ENCODE results near the gene POLR1G. TPM values are rescaled to one million over a fixed set of nuclear protein-coding genes. Genes with fewer than 3 reads are reported as not detected.

Gene POLR1G
- total and polyA plus RNA-seq, 9 of the 15 experiments (the other 6 are each of a cell fraction or from before 2014, with no cell fraction given): 3.0 to 50.1 (median 27.4) TPM

DNA sequence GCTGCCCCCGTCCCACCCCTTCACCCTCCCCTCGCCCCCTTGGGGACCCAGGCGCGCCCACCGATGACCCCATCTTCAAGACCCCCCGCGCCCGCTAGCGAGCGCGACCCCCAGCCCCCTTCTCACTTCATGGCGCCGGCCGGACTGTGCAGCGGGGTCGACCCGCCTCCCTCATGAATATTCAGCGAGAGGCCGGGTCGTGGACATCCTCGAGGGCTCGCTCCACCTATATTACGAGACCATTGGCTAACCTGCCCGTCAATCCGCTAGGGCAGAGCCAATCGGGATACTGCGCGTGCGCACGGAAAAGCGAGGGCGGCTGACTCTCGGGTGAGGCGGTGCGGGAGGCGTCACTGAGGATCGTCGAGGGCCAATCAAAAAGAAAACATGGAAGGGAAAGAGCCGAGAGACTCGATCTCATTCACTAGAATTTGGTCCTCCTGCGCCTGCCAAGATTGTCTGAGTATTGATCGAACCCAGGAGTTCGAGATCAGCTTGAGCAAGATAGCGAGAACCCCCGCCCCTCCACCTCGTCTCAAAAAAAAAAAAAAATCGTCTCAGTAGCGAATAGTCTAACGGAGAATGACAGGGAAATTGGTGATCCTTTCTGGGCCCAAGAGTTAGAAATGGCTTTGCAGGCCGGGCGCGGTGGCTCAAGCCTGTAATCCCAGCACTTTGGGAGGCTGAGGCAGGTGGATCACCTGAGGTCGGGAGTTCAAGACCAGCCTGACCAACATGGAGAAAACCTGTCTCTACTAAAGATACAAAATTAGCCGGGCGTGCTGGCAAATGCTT lies 35.8 kb upstream of the POLR1G start, which contains the start of gene ERCC2 (continued):
- TF ChIP-seq ZNF778 (CRISPR knock-in tag; IDR thresholded peaks at IDR 0.05) (no peak), FOSL1 (tag; conservative IDR thresholded peaks at IDR 0.05) (no peak), GABPA (tag; conservative IDR thresholded peaks at IDR 0.05; ENCODE audit: low read depth) (no peak), KDM1A (IDR thresholded peaks at IDR 0.05) (no peak), ZFX (CRISPR knock-in tag; IDR thresholded peaks at IDR 0.05) (peak; percentile 98), ZNF253 (CRISPR knock-in tag; conservative IDR thresholded peaks at IDR 0.05) (no peak), ZSCAN29 (IDR thresholded peaks at IDR 0.05) (no peak), LEF1 (IDR thresholded peaks at IDR 0.05) (no peak), MYBL2 (IDR thresholded peaks at IDR 0.05; ENCODE audit: low read depth) (no peak), MYBL2 (CRISPR knock-in tag; IDR thresholded peaks at IDR 0.05; ENCODE audit: borderline replicate concordance) (no peak), CREBBP (IDR thresholded peaks at IDR 0.05; ENCODE audit: low read depth, low read length) (no peak), ARNT (IDR thresholded peaks at IDR 0.05) (no peak; a peak in 1 of 4 replicates), POLR3G (IDR thresholded peaks at IDR 0.05; ENCODE audit: extremely low read depth, insufficient read length, insufficient replicate concordance) (no peak), TARDBP (IDR thresholded peaks at IDR 0.05) (no peak), EGR1 (conservative IDR thresholded peaks at IDR 0.05) (0 out of 2 replicates have a peak, but pooled peaks have one; percentile 10), ZNF140 (CRISPR knock-in tag; IDR thresholded peaks at IDR 0.05) (no peak), FOXP1 (CRISPR knock-in tag; IDR thresholded peaks at IDR 0.05) (no peak), ZBTB1 (CRISPR knock-in tag; IDR thresholded peaks at IDR 0.05; ENCODE audit: borderline replicate concordance, low read depth) (no peak), ETV5 (CRISPR knock-in tag; IDR thresholded peaks at IDR 0.05; ENCODE audit: low read depth) (no peak), TAF9B (IDR thresholded peaks at IDR 0.05; ENCODE audit: partially characterized antibody) (no peak)
- TF ChIP-seq, protein P1, sequence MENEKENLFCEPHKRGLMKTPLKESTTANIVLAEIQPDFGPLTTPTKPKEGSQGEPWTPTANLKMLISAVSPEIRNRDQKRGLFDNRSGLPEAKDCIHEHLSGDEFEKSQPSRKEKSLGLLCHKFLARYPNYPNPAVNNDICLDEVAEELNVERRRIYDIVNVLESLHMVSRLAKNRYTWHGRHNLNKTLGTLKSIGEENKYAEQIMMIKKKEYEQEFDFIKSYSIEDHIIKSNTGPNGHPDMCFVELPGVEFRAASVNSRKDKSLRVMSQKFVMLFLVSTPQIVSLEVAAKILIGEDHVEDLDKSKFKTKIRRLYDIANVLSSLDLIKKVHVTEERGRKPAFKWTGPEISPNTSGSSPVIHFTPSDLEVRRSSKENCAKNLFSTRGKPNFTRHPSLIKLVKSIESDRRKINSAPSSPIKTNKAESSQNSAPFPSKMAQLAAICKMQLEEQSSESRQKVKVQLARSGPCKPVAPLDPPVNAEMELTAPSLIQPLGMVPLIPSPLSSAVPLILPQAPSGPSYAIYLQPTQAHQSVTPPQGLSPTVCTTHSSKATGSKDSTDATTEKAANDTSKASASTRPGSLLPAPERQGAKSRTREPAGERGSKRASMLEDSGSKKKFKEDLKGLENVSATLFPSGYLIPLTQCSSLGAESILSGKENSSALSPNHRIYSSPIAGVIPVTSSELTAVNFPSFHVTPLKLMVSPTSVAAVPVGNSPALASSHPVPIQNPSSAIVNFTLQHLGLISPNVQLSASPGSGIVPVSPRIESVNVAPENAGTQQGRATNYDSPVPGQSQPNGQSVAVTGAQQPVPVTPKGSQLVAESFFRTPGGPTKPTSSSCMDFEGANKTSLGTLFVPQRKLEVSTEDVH (IDR thresholded peaks at IDR 0.05; ENCODE audit: low read depth, partially characterized antibody): no peak
- TF ChIP-seq, protein P2, sequence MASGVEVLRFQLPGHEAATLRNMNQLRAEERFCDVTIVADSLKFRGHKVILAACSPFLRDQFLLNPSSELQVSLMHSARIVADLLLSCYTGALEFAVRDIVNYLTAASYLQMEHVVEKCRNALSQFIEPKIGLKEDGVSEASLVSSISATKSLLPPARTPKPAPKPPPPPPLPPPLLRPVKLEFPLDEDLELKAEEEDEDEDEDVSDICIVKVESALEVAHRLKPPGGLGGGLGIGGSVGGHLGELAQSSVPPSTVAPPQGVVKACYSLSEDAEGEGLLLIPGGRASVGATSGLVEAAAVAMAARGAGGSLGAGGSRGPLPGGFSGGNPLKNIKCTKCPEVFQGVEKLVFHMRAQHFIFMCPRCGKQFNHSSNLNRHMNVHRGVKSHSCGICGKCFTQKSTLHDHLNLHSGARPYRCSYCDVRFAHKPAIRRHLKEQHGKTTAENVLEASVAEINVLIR (CRISPR knock-in tag; IDR thresholded peaks at IDR 0.05): no peak

Measured in K562 (cell line).